HAP-1 (cell line): ENCODE results near the gene FNTB.

Experiments
- DNase-seq, 2 experiments: peaks; one replicate each; pipeline ENCODE4 v3.0.0-alpha.2; 2016 to 2020; ENCODE audit warnings: low spot score in 2 of 2
- H3K27me3 ChIP-seq: fragments of 250-450 bp; sonication (Bioruptor Pico); 2 replicates; pipeline ENCODE4 v1.5.1; 2020; ENCODE audit warnings: low read depth, mild to moderate bottlenecking, moderate library complexity
- H3K36me3 ChIP-seq: fragments of 250-450 bp; sonication (Bioruptor Pico); replicated peaks from 2 replicates; pipeline ENCODE4 v1.5.1; 2020; ENCODE audit warnings: mild to moderate bottlenecking
- H3K4me1 ChIP-seq: fragments of 250-450 bp; sonication (Bioruptor Pico); 2 replicates; pipeline ENCODE4 v1.5.1; 2020; ENCODE audit warnings: mild to moderate bottlenecking
- H3K4me3 ChIP-seq: fragments of 250-450 bp; sonication (Bioruptor Pico); 2 replicates; pipeline ENCODE4 v1.5.1; 2020; ENCODE audit warnings: mild to moderate bottlenecking, moderate library complexity
- H3K9me3 ChIP-seq: fragments of 250-450 bp; sonication (Bioruptor Pico); 2 replicates; pipeline ENCODE4 v1.5.1; 2020; ENCODE audit warnings: mild to moderate bottlenecking, moderate library complexity
- in situ Hi-C: fragments of 300-500 bp; cut with MboI; formaldehyde crosslinking; loops from 3 replicates; pipeline ENCODE4 v1.14.3; 2020; ENCODE audit warnings: low sequenced_read_pairs, inconsistent platforms, mixed read lengths

The FNTB gene

DNA sequence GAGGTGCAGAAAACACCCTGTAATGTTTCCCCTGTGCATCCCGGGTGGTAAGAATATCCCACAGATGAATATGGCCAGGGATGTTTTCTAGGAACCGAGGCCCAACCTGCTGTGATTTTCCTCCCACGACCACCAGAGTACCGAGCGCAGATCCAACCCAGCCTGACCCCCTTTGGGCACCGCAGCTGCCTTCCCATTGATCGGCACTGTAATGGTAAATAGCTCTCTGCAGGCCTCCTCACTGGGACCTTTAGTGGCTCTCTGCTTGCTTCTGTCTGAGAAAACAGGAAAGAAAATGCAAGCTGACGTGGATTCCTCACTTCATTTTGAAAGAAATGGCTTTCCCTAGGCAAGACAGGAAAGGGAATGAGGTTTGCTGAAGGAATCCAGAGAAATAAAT, 12.1 kb upstream of the FNTB start:
- H3K4me1 ChIP-seq: peaks cover 30% of the 10 kb centered on the region
- DNase-seq: no peak
- in situ Hi-C loops: no loop called here

DNA sequence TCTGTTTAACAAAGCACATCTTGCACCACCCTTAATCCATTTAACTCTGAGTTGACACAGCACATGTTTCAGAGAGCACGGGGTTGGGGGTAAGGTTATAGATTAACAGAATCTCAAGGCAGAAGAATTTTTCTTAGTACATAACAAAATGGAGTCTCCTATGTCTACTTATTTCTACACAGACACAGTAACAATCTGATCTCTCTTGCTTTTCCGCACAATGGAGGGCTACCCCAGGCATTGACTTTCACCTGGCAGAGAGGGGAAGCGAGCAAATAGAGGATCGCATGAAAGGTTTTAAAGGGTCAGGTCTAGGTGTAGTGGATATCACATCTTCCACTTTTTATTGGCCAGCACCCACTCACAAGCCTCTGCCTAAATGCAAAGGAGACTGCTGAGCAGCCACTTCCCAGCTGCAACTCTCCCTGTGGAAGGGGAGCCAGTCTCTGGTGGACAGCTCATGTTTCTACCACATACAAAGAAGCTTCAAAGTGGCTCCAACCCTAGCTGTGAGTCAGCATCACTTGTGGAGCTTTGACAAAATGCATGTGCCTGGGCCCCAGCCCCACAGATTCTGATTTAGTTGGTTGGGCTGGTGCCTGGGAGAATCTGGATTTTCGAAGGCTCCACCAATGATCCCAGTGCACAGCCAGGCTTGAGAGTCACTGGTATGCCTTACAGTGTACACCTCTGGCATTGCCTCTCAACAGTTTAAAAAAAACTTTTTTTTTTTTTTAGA, 7.2 kb upstream of the FNTB start:
- H3K27me3 ChIP-seq: no peaks in the 10 kb centered on the region
- peak; percentile 57 to 59 for DNase-seq
- peaks cover 49% of the 10 kb centered on the region for H3K4me1 ChIP-seq
- no peaks in the 10 kb centered on the region for H3K9me3 ChIP-seq
- no peaks in the 10 kb centered on the region for H3K36me3 ChIP-seq
- in situ Hi-C loops: no loop called here
- no peak overlapping the region for H3K4me3 ChIP-seq

More for the DNA sequence above, 12.1 kb upstream of the FNTB start:
- H3K27me3 ChIP-seq: no peaks in the 10 kb centered on the region
- no peaks in the 10 kb centered on the region for H3K36me3 ChIP-seq
- H3K4me3 ChIP-seq: no peak overlapping the region
- no peaks in the 10 kb centered on the region for H3K9me3 ChIP-seq

DNA sequence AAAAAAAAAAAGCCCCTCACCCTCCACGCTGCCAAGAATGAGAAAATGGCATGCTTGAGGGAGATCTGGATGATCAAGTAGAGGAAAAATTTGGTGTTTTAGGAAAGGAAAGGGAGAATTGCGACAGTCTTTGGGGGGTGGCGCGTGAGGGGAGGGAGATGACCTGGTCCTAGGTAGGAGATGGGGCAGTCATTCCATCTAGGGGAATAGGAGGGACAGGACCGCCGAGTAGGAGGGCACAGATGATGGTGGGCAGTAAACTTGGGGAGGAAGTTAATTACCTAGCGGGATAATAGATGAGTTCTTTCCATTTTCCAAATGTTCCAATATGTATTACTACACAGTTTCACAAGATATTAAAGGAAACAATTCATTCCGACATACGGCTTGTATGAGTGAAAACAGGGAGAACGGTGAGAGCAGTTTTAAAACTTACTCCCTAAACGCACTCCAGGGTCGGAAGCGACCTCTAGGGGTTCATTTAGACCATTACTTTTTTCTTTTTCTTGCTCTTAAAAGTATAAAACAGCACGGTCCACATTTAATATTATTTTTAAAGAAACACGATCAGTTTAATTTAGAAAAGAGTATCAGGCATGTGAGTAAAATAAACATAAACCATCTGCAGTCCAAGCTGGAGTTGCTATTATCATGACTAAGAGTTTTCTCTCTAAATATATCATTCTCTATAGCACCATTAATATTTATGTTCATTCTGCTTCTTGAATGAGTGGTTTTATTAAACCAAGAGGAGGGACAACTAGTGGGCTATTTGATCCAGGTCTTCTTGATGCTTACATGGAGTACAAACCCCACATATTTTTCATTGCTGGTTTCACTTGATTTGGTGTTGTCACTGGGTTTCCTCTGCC, 3.0 kb upstream of the FNTB start:
- Histone ChIP-seq H3K27me3 (no peaks in the 10 kb centered on the region), H3K36me3 (no peaks in the 10 kb centered on the region), H3K9me3 (no peaks in the 10 kb centered on the region), H3K4me3 (peak overlapping the region; percentile 12; the same call in 1 of the 2 replicates), H3K4me1 (peaks cover 35% of the 10 kb centered on the region)
- in situ Hi-C loops: no loop called here
- peak; percentile 64 to 72 for DNase-seq

DNA sequence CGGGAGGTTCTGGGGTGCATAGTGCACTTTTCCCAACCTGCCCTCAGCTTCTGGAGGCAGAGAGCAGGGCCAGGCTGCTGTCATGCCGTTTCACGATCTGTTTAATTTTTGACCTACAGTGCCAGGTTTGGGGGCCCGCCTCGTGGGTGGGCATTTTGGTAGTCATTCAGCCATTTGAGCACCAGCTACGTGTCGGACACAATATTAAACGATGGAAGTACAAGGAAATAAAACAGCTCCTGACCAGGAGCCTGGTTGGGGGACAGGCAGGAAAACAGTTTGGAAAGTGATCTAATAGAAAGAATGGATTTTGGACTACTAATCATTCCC, 708 bp downstream of the FNTB start:
- peaks cover 16% of the 10 kb centered on the region for H3K4me1 ChIP-seq
- in situ Hi-C loops: no loop called here
- H3K27me3 ChIP-seq: no peaks in the 10 kb centered on the region
- DNase-seq: no peak
- H3K9me3 ChIP-seq: no peaks in the 10 kb centered on the region
- no peaks in the 10 kb centered on the region for H3K36me3 ChIP-seq
- peak overlapping the region; percentile 61 for H3K4me3 ChIP-seq

DNA sequence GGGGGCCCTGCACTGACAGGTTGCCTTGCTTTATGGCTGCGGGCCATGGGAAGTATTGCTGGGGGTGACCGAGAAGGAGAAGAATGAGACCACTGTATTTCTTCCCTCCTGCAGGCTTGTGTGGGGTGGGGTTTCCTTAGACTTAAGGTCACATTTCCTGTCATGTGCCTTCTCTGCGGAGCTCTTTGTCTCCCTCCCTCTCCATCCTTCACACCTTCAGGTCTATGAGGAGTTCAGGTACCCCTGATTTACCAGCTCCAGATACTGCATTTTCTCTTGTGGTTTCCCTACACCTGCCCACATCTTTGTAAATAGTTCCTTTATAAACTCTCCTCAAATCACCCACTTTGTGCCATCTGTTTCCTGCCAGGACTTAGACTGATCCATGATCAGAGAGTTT, 3.6 kb downstream of the FNTB start:
- no peaks in the 10 kb centered on the region for H3K36me3 ChIP-seq
- DNase-seq: no peak
- in situ Hi-C loops: no loop called here
- H3K9me3 ChIP-seq: no peaks in the 10 kb centered on the region
- H3K27me3 ChIP-seq: no peaks in the 10 kb centered on the region
- peaks cover 12% of the 10 kb centered on the region for H3K4me1 ChIP-seq
- no peak overlapping the region for H3K4me3 ChIP-seq

DNA sequence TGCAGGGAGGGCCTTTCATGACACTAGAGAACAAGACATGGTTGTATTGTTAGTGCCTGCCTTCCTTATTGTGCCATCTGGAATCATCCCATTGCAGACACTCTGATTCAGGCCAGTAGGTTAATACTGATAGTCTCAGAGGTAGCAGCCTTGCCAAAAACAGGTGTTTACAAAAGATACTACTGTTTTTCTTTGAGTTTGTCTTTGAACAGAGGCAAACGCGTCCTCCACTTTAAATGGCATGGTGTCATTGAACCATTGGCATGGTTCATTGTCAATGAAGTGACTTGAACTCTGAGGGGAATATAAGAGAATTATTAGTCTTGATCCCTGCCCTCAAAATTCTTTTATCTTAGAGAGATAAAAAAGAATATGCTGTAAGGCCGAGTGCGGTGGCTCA, 4.2 kb downstream of the FNTB start:
- H3K9me3 ChIP-seq: no peaks in the 10 kb centered on the region
- DNase-seq: no peak
- H3K36me3 ChIP-seq: no peaks in the 10 kb centered on the region
- in situ Hi-C loops: no loop called here
- no peaks in the 10 kb centered on the region for H3K27me3 ChIP-seq
- H3K4me3 ChIP-seq: no peak overlapping the region
- peaks cover 11% of the 10 kb centered on the region for H3K4me1 ChIP-seq

DNA sequence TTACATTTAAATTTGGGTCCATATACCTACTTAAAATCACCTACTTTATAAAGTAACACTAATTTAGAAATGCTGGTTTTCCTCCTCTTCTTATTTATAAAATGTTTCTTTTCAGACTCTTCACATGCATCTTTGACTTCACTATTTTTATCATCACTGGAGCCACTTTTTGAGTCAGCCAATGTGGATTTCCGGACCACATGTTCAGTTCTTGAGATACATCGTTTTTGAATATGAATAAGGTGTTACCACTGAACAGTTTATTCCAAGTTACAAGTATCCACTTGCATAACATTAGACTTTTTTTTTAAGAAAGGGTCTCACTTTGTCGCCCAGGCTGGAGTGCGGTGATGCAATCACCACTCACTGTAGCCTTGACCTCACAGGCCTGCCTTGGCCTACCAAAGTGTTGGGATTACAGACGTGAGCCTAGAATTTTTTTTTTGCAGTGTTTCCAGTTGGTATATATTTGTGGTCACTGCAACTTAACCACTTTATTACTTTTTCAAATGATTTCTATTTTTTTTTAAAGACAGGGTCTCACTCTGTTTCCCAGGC, 5.7 kb downstream of the FNTB start:
- Histone ChIP-seq H3K27me3 (no peaks in the 10 kb centered on the region), H3K36me3 (no peaks in the 10 kb centered on the region), H3K4me3 (no peak overlapping the region), H3K9me3 (no peaks in the 10 kb centered on the region), H3K4me1 (peaks cover 7% of the 10 kb centered on the region)
- DNase-seq: peak; percentile 38 to 56
- in situ Hi-C loops: no loop called here

DNA sequence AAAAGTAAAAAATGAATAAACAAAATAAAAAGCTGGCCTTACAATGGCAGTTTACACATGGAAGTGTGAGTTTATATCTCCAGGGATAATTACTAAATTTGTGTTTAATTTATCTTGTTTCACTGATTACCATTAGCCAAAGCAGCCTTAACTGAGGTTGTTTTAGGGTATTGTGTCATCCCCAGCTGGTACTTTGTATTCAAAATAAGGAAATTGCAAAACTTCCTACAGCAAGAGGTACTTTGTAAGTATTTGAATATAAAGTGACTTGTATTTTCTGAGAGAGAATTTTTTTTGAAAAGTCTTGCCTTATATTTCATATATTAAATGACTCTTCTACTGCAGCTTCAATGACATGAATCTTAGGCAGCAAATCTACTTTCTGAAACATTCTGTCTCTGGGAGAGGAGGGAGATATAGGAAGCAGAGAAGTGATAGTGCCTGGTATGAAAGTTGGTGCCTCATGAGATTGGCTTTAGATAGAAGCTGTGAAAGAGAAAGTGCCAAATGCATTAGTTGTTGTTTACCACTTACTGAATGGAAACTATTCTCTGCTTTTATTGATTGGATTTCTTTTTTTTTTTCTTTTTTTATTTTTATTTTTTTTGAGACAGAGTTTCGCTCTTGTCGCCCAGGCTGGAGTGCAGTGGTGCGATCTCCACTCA, 6.7 kb downstream of the FNTB start:
- H3K36me3 ChIP-seq: no peaks in the 10 kb centered on the region
- H3K9me3 ChIP-seq: no peaks in the 10 kb centered on the region
- H3K4me3 ChIP-seq: no peak overlapping the region
- in situ Hi-C loops: no loop called here
- peaks cover 16% of the 10 kb centered on the region for H3K4me1 ChIP-seq
- DNase-seq: no peak
- H3K27me3 ChIP-seq: no peaks in the 10 kb centered on the region

DNA sequence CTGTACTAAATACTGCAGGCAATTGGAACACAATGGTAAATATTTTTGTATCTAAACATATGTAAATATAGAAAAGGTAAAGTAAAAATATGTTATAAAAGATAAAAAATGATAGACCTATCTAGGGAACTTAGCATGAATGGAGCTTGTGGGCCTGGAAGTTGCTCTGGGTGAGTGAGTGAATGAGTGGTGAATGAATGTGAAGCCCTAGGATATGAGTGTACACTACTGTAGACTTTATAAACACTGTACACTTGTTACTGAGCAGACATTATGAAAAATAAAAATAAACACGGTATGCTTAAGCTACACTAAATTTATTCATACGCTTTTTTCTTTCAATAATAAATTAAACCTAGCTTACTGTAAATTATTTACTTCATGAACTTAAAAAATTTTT, 7.8 kb downstream of the FNTB start:
- Histone ChIP-seq H3K4me1 (peaks cover 18% of the 10 kb centered on the region), H3K36me3 (no peaks in the 10 kb centered on the region), H3K27me3 (no peaks in the 10 kb centered on the region), H3K9me3 (no peaks in the 10 kb centered on the region), H3K4me3 (no peak overlapping the region)
- in situ Hi-C loops: no loop called here
- DNase-seq: no peak

DNA sequence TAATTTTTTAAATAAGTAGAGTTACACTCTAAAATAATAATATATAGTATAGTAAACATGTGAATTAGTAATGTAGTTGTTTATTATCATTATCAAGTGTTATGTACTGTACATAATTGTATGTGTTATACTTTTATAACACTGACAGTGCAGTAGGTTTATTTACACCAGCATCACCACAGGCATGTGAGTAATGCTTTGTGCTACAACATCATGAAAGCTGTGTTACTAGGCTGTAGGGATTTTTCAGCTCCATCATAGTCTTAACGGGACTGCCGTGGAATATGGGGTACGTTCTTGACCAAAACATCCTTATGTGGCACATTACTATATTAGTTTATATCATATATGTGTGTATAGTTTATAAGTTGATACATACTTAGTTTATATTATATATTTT, 8.6 kb downstream of the FNTB start:
- DNase-seq: no peak
- Histone ChIP-seq H3K9me3 (no peaks in the 10 kb centered on the region), H3K36me3 (no peaks in the 10 kb centered on the region), H3K4me1 (peaks cover 18% of the 10 kb centered on the region), H3K27me3 (no peaks in the 10 kb centered on the region), H3K4me3 (no peak overlapping the region)
- in situ Hi-C loops: no loop called here

DNA sequence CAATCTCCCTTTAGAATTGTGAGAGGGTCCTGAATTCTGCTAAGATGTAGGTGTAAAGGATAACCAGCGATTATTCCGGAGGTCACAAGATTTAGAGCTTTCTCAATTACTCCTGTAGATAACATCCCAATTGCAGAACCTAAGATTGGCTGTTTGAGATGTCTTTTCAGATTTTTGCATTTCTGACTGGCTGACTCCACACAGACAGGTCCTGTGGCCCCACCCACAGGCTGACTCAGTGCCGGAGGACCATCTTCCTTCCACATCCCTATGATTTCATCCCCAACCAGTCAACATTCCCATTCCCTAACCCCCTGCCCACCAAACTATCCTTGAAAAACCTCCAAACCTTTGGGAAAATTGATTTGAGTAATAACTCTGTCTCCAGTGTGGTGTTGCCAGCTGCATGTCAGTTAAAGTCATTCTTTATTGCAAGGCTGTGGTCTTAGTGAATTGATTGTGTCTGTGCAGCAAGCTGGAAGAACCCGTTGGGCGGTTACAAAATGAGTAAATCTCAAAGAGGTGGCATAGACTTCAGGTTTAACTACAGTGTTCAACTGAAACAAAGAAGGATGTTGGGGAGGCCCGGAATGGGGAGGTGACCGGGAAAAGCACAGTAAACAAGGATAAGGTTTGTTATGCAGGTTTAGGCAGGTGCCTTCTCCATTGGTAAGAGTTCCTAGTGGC, 10.6 kb downstream of the FNTB start:
- Histone ChIP-seq H3K36me3 (no peaks in the 10 kb centered on the region), H3K4me1 (peaks cover 13% of the 10 kb centered on the region), H3K4me3 (no peak overlapping the region), H3K27me3 (no peaks in the 10 kb centered on the region), H3K9me3 (no peaks in the 10 kb centered on the region)
- no peak for DNase-seq
- in situ Hi-C loops: no loop called here

DNA sequence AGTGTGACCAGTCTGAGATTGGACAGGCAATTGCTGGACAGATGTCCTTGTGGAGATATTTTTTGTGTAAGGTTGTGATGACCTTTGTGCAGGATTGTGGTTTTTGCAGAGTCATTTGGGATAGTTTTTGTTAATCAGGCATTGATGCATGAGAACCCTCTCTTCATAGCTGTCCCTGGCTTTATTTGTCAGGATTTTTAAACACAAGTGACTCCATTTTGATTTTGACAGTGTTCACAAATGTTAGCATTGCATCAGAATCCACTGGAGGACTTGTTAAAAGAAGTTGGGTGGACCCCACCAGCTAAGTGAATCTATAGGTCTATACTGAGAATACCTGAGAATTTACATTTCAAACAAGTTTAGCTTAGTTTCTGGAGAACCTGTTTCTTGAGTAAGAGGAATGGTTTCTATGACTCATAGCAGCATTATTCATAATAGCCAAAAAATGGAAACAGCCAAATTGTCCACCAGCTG, 11.8 kb downstream of the FNTB start:
- in situ Hi-C loops: no loop called here
- H3K9me3 ChIP-seq: no peaks in the 10 kb centered on the region
- DNase-seq: no peak
- H3K27me3 ChIP-seq: no peaks in the 10 kb centered on the region
- H3K4me1 ChIP-seq: peaks cover 17% of the 10 kb centered on the region
- no peak overlapping the region for H3K4me3 ChIP-seq
- 0 out of 2 replicates have a peak, but pooled peaks cover under 1% of the 10 kb centered on the region for H3K36me3 ChIP-seq

DNA sequence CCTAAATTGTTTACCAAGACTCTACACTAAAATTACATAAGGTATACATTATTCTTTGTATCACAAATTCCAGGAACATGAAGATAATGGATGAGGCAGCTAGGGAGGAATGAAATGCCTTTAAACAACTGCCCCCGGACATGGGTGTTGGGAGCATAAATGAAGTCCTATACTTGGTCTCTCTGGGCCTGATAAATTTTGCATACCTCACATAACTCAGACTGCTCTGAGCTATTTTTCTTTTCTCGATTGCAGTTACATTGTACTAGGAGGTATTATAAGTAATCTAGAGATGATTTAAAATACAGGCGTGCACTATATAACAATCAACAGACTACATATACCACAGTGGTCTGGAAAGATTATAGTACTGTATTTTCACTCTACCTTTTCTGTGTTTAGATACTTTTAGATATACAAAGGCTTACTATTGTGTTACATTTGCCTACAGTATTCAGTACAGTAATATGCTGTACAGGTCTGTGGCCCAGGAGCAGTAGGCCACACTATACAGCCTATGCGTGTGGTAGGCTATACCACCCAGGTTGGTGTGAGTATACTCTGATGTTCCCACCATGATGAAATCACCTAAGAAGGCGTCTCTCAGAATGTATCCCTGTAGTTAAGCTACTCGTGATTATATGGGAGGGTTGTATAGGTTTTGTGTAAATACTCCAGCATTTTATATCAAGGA, 14.3 kb downstream of the FNTB start:
- no peak overlapping the region for H3K4me3 ChIP-seq
- in situ Hi-C loops: no loop called here
- H3K9me3 ChIP-seq: no peaks in the 10 kb centered on the region
- no peak for DNase-seq
- H3K27me3 ChIP-seq: no peaks in the 10 kb centered on the region
- H3K36me3 ChIP-seq: 0 out of 2 replicates have a peak, but pooled peaks cover 3% of the 10 kb centered on the region
- H3K4me1 ChIP-seq: peaks cover 20% of the 10 kb centered on the region
